HuH-7.5 (cell line): ENCODE measurements around the gene PPIG.
"Not testable (repeated sequence)": the region's sequence is repeated elsewhere in the genome, so short reads cannot be mapped to it uniquely, and the experiment has no call there.

Source experiments
- DNase-seq: peaks from one replicate; pipeline ENCODE4 v3.0.0; 2011; ENCODE audit warnings: low spot score

The PPIG gene

DNA sequence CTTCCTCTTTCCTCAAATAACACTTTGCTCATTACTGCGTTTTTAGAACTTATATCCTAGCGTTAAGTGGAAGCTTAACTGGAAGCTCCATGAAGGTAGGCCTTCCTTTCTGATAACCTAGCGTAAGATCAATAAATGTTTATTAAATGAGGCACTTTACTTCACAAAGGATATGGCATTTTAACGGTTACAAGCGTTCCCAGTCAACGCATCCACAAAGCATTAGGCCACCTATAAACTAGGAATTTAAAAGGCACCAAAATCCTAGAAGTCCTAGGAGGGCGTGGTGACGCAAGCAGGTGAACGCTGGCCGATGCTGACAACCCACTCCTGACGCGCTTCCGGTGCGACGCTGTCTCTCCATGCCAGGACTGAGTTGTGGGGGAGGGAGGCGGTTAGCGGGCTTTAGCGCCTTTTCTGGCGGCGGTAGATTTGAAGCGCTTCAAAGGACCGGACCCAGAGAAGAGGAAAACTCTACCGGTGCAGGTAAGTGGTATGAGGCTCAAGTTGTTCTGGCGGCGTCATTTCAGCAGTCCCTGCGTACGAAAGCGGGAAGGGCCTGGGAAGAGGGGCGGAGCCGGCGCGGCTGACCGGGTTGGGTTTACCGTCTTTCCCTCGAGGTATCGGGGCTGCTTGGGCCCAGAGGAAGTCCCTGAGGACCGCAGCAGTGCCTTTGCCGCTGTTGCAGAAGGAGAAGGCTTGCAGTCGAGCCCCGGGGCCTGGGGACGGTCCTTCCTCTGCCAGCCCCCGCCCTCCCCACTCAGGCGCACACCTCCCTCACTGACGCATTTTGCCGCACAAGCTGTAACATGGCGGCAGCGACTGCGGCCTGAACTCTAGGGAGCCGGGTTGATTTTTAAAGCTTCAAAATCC lies at the start of gene PPIG:
Gene PPIG, plus strand, starts transcription at position 347 of the 873 bp plus-strand sequence. CDS start 19,691 bp downstream, outside the sequence.
- peak; percentile 84 for DNase-seq

DNA sequence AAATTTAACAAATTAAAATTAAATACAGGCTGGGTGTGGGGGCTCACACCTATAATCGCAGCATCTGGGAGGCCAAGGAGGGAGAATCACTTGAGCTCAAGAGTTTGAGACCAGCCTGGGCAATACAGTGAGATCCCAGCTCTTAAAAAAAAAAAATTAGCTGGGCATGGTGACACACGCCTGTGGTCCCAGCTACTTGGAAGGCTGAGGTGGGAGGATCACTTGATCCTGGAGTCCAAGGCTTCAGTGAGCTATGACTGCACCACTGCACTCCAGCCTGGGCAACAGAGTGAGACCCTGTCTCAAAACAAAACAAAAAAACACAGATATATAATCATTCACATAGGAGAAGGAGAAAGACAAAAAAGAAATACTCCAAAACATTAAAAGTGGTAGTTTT lies 44.7 kb upstream of the PPIG start:
- DNase-seq, result not testable (repeated sequence)

DNA sequence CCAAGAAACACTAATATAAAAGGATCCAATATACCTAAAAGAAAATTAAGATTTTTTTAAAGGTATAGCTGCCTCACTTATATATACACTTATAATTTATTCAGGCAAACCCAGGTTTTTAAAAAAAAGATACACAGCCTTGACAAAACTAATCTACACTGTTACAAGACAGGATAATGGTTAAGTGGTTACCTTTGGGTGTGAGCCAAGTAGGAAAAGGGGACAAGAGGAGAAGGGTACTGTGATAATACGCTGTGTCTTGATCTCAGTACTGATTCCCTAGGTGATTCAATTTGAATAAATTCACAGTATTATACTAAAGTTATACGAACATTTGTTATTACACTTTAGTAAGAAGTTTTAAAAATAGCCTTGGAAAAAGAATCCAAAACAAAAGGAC lies 44.0 kb upstream of the PPIG start:
- no peak for DNase-seq

DNA sequence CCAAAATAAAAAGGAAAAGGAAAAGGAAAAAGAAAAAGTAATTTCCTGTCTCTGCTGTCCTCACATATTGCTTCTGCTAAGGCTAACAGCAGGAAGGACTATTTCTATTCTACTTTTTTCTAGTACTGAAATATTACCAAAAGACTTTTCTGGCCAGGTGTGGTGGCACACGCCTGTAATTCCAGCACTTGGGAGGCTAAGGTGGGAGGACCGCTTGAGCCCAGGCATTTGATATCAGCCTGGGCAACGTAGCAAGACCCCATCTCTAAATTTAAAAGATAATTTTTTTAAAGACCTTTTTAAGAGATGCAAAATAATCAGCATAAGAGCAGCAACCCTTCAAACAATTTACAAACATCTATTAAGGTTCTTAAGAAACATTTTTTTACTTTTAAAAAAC lies 41.7 kb upstream of the PPIG start:
- DNase-seq, result no peak

DNA sequence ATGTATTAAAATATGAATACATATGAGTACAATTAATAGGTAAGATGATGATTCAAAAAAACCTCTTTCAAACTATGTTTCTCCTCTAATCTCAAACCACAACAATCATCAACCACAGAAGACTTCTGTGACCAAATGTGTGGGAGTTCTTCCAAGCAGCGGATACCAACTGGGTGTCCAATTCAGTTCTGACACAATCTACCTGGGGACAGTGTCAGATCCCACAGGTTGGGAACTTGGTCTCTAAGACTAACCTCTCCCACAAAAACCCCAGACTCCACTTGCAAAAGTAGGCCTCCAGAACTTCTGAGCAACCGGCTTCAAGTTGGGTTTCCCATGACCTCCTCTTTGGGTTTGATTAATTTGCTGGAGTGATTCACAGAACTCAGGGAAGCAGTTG lies 37.4 kb upstream of the PPIG start:
- no peak for DNase-seq

DNA sequence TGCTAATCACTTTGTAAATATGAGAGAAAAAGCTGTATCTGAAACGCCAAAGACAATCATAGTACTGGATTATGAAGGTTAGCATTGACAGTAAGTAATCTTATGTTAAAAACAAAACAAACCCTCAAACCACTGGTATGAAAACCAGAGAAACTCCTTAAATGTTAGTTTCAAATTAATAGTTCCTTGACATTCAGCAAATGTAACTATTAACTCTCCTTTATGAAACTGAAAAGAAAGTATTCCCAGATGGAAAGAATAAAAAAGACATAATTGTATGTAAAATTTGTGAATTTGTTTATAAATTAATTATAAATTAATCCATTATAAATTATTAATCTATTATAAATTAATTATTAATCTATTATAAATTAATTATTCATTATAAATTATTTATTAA lies 22.8 kb upstream of the PPIG start:
- DNase-seq, result no peak

DNA sequence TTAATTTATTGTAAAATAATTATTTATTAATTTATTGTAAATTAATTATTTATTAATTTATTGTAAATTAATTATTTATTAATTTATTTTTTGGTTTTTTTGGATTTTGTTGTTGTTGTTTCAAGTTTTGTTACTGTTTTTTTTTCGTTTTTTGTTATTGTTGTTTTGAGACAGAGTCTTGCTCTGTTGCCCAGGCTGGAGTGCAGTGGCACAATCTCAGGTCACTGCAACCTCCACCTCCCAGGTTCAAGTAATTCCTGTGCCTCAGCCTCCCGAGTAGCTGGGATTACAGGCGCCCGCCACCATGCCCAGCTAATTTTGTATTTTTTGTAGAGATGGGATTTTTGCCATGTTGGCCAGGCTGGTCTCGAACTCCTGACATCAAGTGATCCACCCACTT lies 22.1 kb upstream of the PPIG start:
- not testable (repeated sequence) for DNase-seq

DNA sequence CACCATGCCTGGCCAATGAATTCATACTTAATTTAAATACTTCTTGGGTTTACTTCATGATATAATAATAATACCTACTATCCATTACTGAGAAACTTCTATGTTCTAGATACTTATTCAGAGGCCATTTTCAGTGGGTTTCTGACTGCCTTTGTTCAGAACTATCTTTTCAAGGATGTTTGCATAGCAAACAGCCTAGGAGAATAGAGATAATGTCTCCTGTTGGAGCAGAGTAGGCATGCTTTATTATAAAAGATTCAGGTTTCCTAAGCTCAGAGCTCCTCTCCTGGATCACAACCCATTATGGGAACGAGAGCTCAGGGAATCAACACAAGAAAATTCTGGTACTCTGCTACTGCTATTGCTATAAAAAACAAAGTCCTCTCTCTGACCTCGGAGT lies 21.6 kb upstream of the PPIG start:
- no peak for DNase-seq

DNA sequence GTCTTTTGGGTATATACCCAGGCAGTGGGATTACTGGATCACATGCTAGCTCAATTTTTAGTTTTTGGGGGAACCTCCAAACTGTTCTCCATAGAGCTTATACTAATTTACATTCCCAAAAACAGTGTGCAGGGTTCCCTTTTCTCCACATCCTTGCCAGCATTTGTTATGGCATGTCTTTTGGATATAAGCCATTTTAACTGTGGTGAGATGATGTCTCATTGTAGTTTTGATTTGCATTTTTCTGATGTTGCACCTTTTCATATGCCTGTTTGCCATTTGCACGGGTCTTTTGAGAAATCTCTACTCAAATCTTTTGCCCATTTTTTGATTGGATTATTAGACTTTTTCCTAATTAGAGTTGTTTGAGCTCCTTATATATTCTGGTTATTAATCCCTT lies 18.5 kb upstream of the PPIG start:
- DNase-seq, result no peak

DNA sequence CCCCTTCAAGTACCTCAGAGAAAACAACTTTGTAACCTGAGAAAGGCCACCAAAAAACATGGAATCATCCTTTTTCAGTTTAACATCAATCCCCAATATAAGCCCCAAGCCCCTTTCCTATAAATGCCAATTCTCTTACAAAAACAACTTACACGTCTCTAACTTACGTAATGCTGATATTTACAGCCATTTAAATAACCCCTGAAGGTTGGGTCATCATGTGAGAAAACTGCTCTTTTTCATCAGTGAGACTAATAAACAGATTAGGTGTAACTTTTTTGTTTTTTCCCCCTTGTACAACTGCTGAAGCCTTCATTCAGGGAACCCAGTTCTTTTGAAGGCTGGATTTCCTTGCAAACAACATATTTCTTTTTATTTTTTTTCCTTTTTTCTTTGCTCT lies 14.2 kb upstream of the PPIG start:
- DNase-seq, result no peak

DNA sequence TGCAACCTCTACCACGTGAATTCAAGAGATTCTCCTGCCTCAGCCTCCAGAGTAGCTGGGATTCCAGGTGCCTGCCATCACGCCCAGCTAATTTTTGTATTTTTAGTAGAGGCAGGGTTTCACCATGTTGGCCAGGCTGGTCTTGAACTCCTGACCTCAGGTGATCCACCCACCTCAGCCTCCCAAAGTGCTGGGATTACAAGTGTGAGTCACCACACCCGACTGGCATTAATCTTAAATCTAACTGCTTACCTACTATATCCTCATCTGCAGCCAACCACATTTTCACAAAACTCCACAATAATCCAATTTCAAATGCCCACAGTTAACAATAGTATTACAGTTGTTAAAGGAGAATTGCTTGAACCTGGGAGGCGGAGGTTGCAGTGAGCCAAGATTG lies 13.4 kb upstream of the PPIG start:
- not testable (repeated sequence) for DNase-seq

DNA sequence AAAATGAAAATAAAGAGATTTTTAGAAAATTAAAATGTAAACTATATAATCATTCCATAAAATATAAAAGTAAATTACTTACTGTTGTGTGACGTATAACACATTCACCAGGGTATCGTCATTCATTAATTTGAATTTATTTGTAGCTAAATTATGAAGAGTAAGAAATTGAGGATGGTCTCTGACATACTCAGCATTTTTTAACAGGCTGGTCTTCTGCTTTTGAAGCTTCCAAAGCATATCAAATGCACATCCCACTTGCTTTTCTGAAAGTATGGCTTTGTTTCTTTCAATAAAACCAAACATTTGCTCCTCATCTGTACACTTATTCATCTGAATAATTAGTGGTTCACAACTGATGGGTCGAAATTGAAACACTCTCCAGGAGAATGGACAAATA lies 12.6 kb upstream of the PPIG start:
- no peak for DNase-seq

DNA sequence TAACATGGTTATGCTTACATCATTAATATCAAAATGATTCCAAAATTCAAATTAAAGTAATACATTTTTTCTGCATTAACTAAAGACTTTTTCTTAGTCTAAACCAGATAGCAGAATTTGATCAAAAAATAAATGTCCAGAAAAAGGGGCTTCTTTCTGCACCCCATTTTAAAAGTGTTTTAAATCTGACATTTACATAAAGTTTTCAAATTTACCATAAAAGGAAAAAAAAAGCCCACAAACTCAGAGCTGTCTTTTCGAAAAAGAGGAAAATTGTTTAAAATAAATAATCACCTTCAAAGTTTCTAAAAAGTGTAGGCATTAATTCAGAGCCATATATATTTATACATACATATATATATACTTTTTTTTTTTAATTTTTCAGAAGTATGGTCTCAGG lies 12.0 kb upstream of the PPIG start:
- no peak for DNase-seq

DNA sequence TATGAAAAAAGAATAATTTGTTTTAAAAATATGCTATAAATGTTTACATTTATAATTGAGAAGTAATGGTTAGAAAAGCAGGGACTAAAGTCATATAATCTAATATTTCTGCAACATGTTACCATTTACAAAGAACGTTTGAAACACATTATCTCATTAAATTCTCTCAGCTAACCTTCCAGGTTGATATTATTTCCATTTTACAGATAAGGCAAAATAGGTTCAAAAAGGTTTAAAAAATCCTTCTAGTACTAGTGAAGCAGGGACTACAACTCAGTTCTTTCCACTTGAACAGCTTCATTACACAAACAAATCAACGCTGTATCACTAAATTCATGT lies 11.4 kb upstream of the PPIG start:
- no peak for DNase-seq

DNA sequence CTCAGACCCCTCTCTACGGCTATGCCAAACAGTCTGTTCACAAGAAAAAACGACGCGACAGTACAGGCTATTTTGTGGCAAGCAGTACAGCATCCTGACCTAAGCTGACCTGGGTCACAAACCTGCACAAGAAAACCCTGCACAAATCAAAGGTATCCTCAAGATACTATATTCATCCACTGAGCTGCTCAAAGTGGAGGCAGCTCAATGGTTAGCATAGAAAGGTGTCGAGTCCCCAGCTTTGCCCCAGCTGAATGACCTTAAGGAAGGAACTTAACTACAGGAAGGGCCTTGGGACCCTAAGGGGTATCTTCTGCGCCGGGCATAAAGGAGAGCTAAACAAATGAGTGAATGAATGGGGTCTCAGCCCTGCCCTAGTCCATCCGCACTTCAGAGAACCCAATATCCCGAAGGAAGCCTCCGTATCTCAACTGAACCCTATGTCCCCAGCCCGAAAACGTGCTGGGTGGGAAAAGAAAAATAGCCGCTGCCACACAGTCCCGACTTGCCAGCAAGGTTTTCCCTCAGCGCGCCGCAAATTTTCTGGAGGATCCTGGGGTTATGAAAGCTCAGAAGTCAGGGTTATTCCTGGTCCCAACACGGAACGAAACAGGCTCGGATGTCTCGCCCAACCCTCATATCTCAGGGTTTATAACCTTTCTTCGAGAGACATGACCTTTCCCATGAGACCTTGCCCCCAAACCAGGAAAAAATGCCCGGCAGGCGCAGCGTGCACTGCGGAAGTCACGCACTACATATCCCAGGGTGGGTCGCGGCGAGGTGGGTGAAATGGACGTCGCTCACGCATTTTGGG lies 10.8 kb upstream of the PPIG start, which contains the start of gene FASTKD1:
Gene FASTKD1, minus strand, starts transcription at position 706 of the 814 bp plus-strand sequence. CDS start 1,836 bp downstream, outside the sequence.
- peak; percentile 95 for DNase-seq

DNA sequence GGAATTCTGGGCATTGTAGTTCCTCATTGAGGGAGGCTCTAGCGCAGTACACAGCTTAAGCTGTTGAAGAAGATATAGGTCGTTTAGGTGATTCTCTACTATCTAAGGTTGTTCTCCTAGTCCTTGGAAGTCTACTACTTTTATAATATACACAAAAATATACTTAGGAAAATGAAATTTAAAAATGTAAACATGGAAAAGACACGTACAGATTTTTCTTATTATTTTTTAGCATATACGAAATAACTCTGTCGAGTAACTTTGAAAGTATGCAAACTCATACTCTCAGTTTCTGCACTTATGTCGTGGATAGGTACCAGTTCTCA lies 10.2 kb upstream of the PPIG start:
- DNase-seq, result no peak

DNA sequence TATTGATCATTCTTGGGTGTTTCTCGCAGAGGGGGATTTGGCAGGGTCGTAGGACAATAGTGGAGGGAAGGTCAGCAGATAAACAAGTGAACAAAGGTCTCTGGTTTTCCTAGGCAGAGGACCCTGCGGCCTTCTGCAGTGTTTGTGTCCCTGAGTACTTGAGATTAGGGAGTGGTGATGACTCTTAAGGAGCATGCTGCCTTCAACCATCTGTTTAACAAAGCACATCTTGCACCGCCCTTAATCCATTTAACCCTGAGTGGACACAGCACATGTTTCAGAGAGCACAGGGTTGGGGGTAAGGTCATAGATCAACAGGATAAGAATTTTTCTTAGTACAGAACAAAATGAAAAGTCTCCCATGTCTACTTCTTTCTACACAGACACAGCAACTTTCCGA lies 9.6 kb upstream of the PPIG start:
- DNase-seq, result not testable (repeated sequence)

DNA sequence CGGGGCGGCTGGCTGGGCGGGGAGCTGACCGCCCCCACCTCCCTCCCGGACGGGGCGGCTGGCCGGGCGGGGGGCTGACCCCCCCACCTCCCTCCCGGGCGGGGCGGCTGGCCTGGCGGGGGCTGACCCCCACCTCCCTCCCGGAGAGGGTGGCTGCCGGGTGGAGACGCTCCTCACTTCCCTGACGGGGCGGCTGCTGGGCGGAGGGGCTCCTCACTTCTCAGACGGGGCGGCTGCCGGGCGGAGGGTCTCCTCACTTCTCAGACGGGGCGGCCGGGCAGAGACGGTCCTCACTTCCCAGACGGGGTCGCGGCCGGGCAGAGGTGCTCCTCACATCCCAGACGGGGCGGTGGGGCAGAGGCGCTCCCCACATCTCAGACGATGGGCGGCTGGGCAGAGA lies 8.9 kb upstream of the PPIG start:
- not testable (repeated sequence) for DNase-seq

DNA sequence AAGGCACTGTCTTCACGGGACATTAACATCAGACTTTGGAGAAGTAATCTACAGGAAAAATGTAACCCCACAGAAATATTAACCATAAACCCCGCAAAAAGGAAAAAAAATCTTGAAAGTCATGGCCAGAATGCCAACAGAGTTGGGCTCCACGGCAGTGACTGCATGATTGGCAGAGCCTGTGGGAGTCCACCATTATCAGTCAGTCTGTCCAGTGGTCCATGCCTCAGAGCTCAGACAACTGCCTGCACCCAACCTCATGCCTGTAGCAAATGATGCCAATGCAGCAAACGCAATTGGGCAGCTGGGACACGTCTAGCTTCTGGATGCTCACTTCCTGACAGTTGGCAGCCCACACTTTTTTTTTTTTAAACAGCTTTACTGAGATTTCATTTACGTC lies 5.1 kb upstream of the PPIG start:
- no peak for DNase-seq

DNA sequence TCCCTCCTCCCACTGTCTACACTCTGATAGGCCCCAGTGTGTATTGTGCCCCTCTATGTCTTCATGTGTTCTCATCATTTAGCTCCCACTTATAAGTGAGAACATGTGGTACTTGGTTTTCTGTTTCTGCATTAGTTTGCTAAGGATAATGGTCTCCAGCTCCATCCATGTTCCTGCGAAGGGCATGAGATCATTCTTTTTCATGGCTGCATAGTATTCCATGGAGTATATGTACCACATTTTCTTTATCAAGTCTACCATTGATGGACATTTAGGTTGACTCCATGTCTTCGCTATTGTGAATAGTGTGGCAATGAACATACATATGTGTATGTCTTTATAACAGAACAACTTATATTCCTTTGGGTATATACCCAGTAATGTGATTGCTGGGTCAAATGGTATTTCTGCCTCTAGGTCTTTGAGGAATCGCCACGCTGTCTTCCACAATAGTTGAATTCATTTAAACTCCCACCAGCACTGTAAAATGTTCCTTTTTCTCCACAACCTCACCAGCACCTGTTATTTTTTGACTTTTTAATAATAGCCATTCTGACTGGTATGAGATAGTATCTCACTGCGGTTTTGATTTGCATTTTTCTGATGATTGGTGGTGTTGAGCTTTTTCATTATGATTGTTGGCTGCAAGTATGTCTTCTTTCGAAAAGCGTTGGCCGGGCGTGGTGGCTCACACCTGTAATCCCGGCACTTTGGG lies 1.4 kb upstream of the PPIG start:
- not testable (repeated sequence) for DNase-seq

DNA sequence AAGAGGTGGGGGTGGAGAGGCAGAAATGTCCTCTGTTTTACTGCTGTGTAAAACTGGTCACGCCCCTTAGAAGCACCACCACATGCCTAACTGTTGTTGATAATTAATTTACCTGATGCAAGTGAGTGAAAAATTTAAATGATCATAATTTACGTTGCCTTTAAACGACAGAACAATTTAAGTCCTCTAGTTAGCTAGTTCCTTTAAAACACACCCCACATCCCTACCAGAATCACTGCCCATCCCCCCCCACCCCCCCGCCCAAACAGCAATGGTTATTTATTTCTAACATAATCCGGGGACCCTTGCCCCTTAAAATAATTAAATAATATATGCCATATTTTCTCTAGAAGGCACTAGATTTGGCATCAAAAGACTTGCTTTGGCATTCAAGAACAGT lies 633 bp upstream of the PPIG start:
- DNase-seq, result no peak

DNA sequence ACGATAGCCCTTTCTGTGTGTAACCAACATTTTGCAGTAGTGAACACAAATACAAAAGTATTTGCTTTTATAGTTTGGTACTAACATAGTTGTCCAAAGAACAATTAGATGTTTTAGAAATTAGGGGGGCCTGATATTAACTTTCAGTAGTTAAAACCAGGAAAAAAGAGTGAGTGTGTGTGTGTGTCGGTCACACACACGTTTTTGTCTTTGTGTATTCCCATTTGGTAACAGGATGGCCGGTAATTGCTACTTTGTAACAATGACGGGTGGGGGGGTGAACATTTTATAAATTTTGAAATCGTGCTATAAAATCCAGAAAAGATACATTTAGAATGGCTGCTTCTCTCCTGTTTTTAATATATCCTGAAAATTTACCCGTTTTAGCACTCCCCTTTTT lies 1.5 kb downstream of the PPIG start:
- no peak for DNase-seq

DNA sequence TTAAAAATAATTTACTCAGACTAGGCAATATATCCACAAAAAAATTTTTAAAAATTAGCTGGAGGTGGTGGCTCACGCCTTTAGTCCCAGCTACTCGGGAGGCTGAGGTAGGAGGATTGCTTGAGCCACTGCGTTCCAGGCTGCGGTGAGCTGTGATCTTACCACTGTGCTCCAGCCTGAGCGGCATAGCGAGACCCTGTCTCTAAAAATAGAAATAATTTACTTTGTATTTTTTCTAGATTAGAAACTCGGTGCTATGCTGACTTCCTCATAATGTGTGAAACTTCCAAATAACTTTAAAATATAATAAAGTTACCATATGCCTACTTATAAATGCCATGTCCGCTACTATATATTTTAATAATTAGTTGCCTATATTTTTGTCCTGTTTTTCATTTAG lies 6.7 kb downstream of the PPIG start:
- no peak for DNase-seq
